NCI-H128 (cell line): ENCODE measurements around the gene BEST1.

Experiments
- DNase-seq: peaks from one replicate; lab custom pipeline; 2025; ENCODE audit not compliant: unreplicated experiment; lab: John Stamatoyannopoulos, UW

Gene BEST1

DNA sequence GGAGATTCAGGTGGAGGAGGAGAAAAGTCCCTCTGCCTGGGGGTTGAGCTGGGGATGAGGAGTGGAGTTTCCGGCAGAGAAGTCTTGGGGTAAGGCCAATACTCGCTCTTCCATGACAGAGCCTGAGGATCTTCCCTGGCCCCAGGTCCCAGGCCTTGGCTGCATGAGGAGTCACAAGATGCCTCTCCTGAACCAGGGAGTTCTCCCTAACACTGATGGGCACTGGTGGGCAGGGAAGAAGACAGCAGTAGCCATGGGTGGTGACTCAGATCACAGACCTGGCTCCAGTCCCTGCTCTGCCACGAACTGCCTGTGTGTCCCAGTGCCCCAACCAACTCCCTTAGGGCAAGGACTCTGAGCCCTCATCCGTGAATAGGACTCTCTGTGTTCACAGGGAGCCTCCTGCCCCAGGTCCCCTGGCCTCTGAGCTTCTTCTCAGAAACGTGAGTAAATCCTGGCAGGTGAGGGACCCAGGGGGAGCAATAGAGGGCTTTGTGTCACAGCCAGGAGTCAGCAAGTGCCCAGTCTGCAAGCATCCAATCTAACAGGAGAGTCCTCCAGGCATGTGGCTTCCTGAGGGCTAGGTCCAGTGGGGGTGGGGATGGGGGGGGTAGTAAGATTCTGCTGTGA is 62.8 kb downstream of the BEST1 start:
- DNase-seq: no peak
